Right ventricle myocardium inferior (tissue), 1 donor: ENCODE data around the gene TBC1D8. TPM values are rescaled to one million over a fixed set of nuclear protein-coding genes. Genes with fewer than 3 reads are reported as not detected.
A peak's percentile ranks its signal among the peaks of the same experiment; 100 is the strongest.

Experiments used
- ATAC-seq: fragments of 200-7000 bp; cut with Tn5 transposase; one replicate; pipeline ENCODE4 v1.9.1; 2020; ENCODE audit warnings: mild to moderate bottlenecking, moderate library complexity
- DNase-seq: peaks from one replicate; pipeline ENCODE4 v3.0.0; 2021; ENCODE audit errors: missing footprints
- intact Hi-C: fragments of 100-400 bp; cut with DNase I; formaldehyde crosslinking; loops from one replicate; pipeline ENCODE4 v1.11.0; 2022
- total RNA-seq: library from RNA; stranded (reverse); fragmentation: NEBNext Ultra II Directional; extraction: Animal tissue kit (Norgen Biotek cat#: 25700); gene quantifications from one replicate; pipeline ENCODE4 v1.2.1, GENCODE V29; 2021
- donor health status: DM: no; HTN: yes; CAD: no; lungs with severe emphysema.

Gene TBC1D8
- total RNA-seq, 1 donor from 2014 or later: 37.9 TPM

GRCh38 chr2:101146535-101146934 is 4.6 kb downstream of the TBC1D8 start:
- intact Hi-C loops: no loop called here
- DNase-seq: no peak
- no peak for ATAC-seq

GRCh38 chr2:101145406-101145805 is 5.8 kb downstream of the TBC1D8 start:
- DNase-seq (no peak), ATAC-seq (no peak)
- intact Hi-C loops: no loop called here

- ATAC-seq: no peak
- intact Hi-C loops: no loop called here
- DNase-seq: no peak
Observed at GRCh38 chr2:101142163-101142562, 9.0 kb downstream of the TBC1D8 start.

- DNase-seq (no peak), ATAC-seq (no peak)
- intact Hi-C loops: no loop called here
Observed at GRCh38 chr2:101140978-101141655, 10.1 kb downstream of the TBC1D8 start.

- intact Hi-C loops: no loop called here
Observed at GRCh38 chr2:101140237-101140636, 10.9 kb downstream of the TBC1D8 start.

GRCh38 chr2:101139495-101139894 is 11.7 kb downstream of the TBC1D8 start:
- intact Hi-C loops: no loop called here
- ATAC-seq (no peak), DNase-seq (no peak)

More at GRCh38 chr2:101140237-101140636, 10.9 kb downstream of the TBC1D8 start:
- no peak for ATAC-seq
- DNase-seq: no peak

GRCh38 chr2:101135412-101136296 is 15.5 kb downstream of the TBC1D8 start:
- intact Hi-C loops: no loop called here
- DNase-seq (no peak), ATAC-seq (no peak)

GRCh38 chr2:101133492-101134100 is 17.6 kb downstream of the TBC1D8 start:
- intact Hi-C loops: no loop called here
- ATAC-seq (no peak), DNase-seq (no peak)

- no peak for ATAC-seq
- intact Hi-C loops: no loop called here
- DNase-seq: no peak
Observed at GRCh38 chr2:101132202-101132601, 19.0 kb downstream of the TBC1D8 start.

- intact Hi-C loops: no loop called here
- no peak for ATAC-seq
- DNase-seq: no peak
Observed at GRCh38 chr2:101130081-101130480, 21.1 kb downstream of the TBC1D8 start.

GRCh38 chr2:101127319-101128056 is 23.7 kb downstream of the TBC1D8 start:
- intact Hi-C loops: no loop called here
- ATAC-seq (no peak), DNase-seq (no peak)

GRCh38 chr2:101125808-101126207 is 25.4 kb downstream of the TBC1D8 start:
- intact Hi-C loops: loop anchor here (2.0 kb wide), 1 partner anchor 25 kb away; the partner anchor contains the start of gene TBC1D8
- ATAC-seq: no peak
- no peak for DNase-seq

GRCh38 chr2:101125374-101125773 is 25.8 kb downstream of the TBC1D8 start:
- ATAC-seq (no peak), DNase-seq (no peak)
- intact Hi-C loops: loop anchor here (2.0 kb wide), 1 partner anchor 25 kb away; the partner anchor contains the start of gene TBC1D8

- DNase-seq (peak; percentile 74), ATAC-seq (peak; percentile 65)
- intact Hi-C loops: loop anchor here (2.0 kb wide), 1 partner anchor 26 kb away; the partner anchor contains the start of gene TBC1D8
Observed at GRCh38 chr2:101124643-101125366, 26.4 kb downstream of the TBC1D8 start.

GRCh38 chr2:101123795-101124471 is 27.2 kb downstream of the TBC1D8 start:
- intact Hi-C loops: loop anchor here (2.0 kb wide), 1 partner anchor 27 kb away; the partner anchor contains the start of gene TBC1D8
- no peak for DNase-seq
- ATAC-seq: no peak

GRCh38 chr2:101121174-101121573 is 30.0 kb downstream of the TBC1D8 start:
- no peak for DNase-seq
- ATAC-seq: no peak
- intact Hi-C loops: no loop called here

- DNase-seq: peak; percentile 79
- intact Hi-C loops: no loop called here
- ATAC-seq: peak; percentile 89
Observed at GRCh38 chr2:101120124-101120996, 30.8 kb downstream of the TBC1D8 start.
